Neural cell (in vitro differentiated cells): ENCODE measurements around the gene STRIP1. TPM values are rescaled to one million over a fixed set of nuclear protein-coding genes. Genes with fewer than 3 reads are reported as not detected.

Experiments
- H2AFZ ChIP-seq: fragments of 200-600, 300-800 bp; sonication (generic), shearing (Covaris generic); 2 replicates; pipeline ENCODE4 v1.6.0; 2014; ENCODE audit warnings: low read depth, mild to moderate bottlenecking, antibody characterized with exemption, low read length, moderate library complexity
- H3F3A ChIP-seq: fragments of 200-600 bp; shearing (Covaris generic); 2 replicates; pipeline ENCODE4 v1.6.1; 2016; ENCODE audit warnings: mild to moderate bottlenecking, moderate library complexity, mixed read lengths, antibody characterized with exemption, low read length; ENCODE audit not compliant: insufficient read depth, poor library complexity, severe bottlenecking
- H3K27ac ChIP-seq: fragments of 200-600, 300-800 bp; sonication (generic), shearing (Covaris generic); 2 replicates; pipeline ENCODE4 v1.5.1; 2014; ENCODE audit warnings: mild to moderate bottlenecking, low read length, moderate library complexity
- H3K27me3 ChIP-seq: fragments of 300-800, 200-600 bp; sonication (generic), shearing (Covaris generic); 2 replicates; pipeline ENCODE4 v1.6.0; 2014; ENCODE audit warnings: mild to moderate bottlenecking, low read depth, low read length, moderate library complexity; ENCODE audit not compliant: insufficient read depth
- H3K36me3 ChIP-seq: fragments of 300-800, 200-600 bp; sonication (generic), shearing (Covaris generic); 2 replicates; pipeline ENCODE4 v1.5.1; 2014; ENCODE audit warnings: mild to moderate bottlenecking, antibody characterized with exemption, low read length, moderate library complexity; ENCODE audit not compliant: insufficient read depth
- H3K4me2 ChIP-seq: fragments of 300-800, 200-600 bp; sonication (generic), shearing (Covaris generic); 2 replicates; pipeline ENCODE4 v1.6.0; 2014; ENCODE audit warnings: mild to moderate bottlenecking, low read length
- H3K4me3 ChIP-seq: fragments of 300-800, 200-600 bp; sonication (generic), shearing (Covaris generic); 2 replicates; pipeline ENCODE4 v1.5.1; 2014; ENCODE audit warnings: mild to moderate bottlenecking, low read length, moderate library complexity
- H3K79me2 ChIP-seq: fragments of 200-600 bp; shearing (Covaris generic); replicated peaks from 2 replicates; pipeline ENCODE4 v1.6.0; 2014; ENCODE audit warnings: mild to moderate bottlenecking, low read length, moderate library complexity; ENCODE audit not compliant: insufficient read depth
- H3K9ac ChIP-seq: fragments of 300-800, 200-600 bp; sonication (generic), shearing (Covaris generic); 2 replicates; pipeline ENCODE4 v1.6.1; 2016; ENCODE audit warnings: mild to moderate bottlenecking, low read length, mixed read lengths
- H3K9me2 ChIP-seq: fragments of 200-600 bp; shearing (Covaris generic); 2 replicates; pipeline ENCODE4 v1.6.1; 2016; ENCODE audit warnings: mild to moderate bottlenecking, low read length, mixed read lengths; ENCODE audit not compliant: insufficient read depth
- H3K9me3 ChIP-seq: fragments of 200-600, 300-800 bp; sonication (generic), shearing (Covaris generic); 2 replicates; pipeline ENCODE4 v1.6.1; 2016; ENCODE audit warnings: mild to moderate bottlenecking, mixed run types, low read length, moderate library complexity, mixed read lengths
- H4K20me1 ChIP-seq: fragments of 200-600 bp; shearing (Covaris generic); 2 replicates; pipeline ENCODE4 v1.6.1; 2016; ENCODE audit warnings: mild to moderate bottlenecking, mixed run types; ENCODE audit not compliant: insufficient read depth
- CTCF ChIP-seq: fragments of 450-650 bp; IDR thresholded peaks from 2 replicates; pipeline ENCODE4 v1.5.1; 2014; ENCODE audit warnings: antibody characterized with exemption, mild to moderate bottlenecking, moderate library complexity; ENCODE audit not compliant: poor library complexity, severe bottlenecking
- EP300 ChIP-seq: fragments of 450-650 bp; conservative IDR thresholded peaks from 2 replicates; pipeline ENCODE4 v1.6.1; 2014; ENCODE audit warnings: antibody characterized with exemption, mild to moderate bottlenecking, moderate library complexity; ENCODE audit not compliant: poor library complexity, severe bottlenecking
- REST ChIP-seq: IDR thresholded peaks from 2 replicates; pipeline ENCODE4 v1.6.1; 2012; ENCODE audit warnings: borderline replicate concordance
- SMC3 ChIP-seq: fragments of 450-650 bp; conservative IDR thresholded peaks from 2 replicates; pipeline ENCODE4 v1.6.1; 2014; ENCODE audit warnings: antibody characterized with exemption, mild to moderate bottlenecking, moderate library complexity; ENCODE audit not compliant: poor library complexity
- TAF1 ChIP-seq: IDR thresholded peaks from 2 replicates; pipeline ENCODE4 v1.6.1; 2012; ENCODE audit warnings: low read depth
- polyA plus RNA-seq: library from polyadenylated mRNA; depleted of rRNA; stranded (reverse); fragments of >200 nt; gene quantifications from 2 replicates; pipeline ENCODE4 v1.2.3, GENCODE V29; 2014

STRIP1 gene
- polyA plus RNA-seq, 1 donor from 2014 or later = 178 TPM

- Histone ChIP-seq H4K20me1 (no peaks in the 10 kb centered on the region), H2AFZ (no peak overlapping the region), H3K9me2 (no peaks in the 10 kb centered on the region), H3K27me3 (no peaks in the 10 kb centered on the region), H3K4me3 (no peak overlapping the region), H3K4me2 (no peak overlapping the region), H3K27ac (no peak overlapping the region), H3K79me2 (no peaks in the 10 kb centered on the region), H3K9ac (no peak overlapping the region), H3K9me3 (no peaks in the 10 kb centered on the region), H3F3A (no peaks in the 10 kb centered on the region), H3K36me3 (peaks cover 9% of the 10 kb centered on the region)
- TF ChIP-seq REST = no peak
Measured at GRCh38 chr1:110056285-110056683, 21.9 kb downstream of the STRIP1 start.

- H3K27ac ChIP-seq = no peak overlapping the region
- H3F3A ChIP-seq = no peaks in the 10 kb centered on the region
- H3K27me3 ChIP-seq = no peaks in the 10 kb centered on the region
- TF ChIP-seq CTCF = no peak
- TF ChIP-seq EP300 = no peak
- no peak for TF ChIP-seq TAF1
- H3K9me3 ChIP-seq = no peaks in the 10 kb centered on the region
- H3K79me2 ChIP-seq = no peaks in the 10 kb centered on the region
- no peaks in the 10 kb centered on the region for H4K20me1 ChIP-seq
- H3K9me2 ChIP-seq = no peaks in the 10 kb centered on the region
- no peak overlapping the region for H2AFZ ChIP-seq
- H3K36me3 ChIP-seq = peaks cover 9% of the 10 kb centered on the region
- H3K4me3 ChIP-seq = no peak overlapping the region
- H3K4me2 ChIP-seq = no peak overlapping the region
- no peak overlapping the region for H3K9ac ChIP-seq
Measured at GRCh38 chr1:110056776-110057175, 22.4 kb downstream of the STRIP1 start.

GRCh38 chr1:110057963-110058518 lies 23.6 kb downstream of the STRIP1 start:
- peaks cover 9% of the 10 kb centered on the region for H3K36me3 ChIP-seq
- no peak overlapping the region for H3K4me2 ChIP-seq
- no peaks in the 10 kb centered on the region for H3K9me2 ChIP-seq
- no peaks in the 10 kb centered on the region for H3K9me3 ChIP-seq
- no peaks in the 10 kb centered on the region for H3K79me2 ChIP-seq
- no peak overlapping the region for H3K27ac ChIP-seq
- H4K20me1 ChIP-seq = no peaks in the 10 kb centered on the region
- no peak overlapping the region for H2AFZ ChIP-seq
- H3F3A ChIP-seq = no peaks in the 10 kb centered on the region
- no peaks in the 10 kb centered on the region for H3K27me3 ChIP-seq
- TF ChIP-seq TAF1 = no peak
- no peak for TF ChIP-seq SMC3
- TF ChIP-seq CTCF = no peak
- H3K4me3 ChIP-seq = no peak overlapping the region
- H3K9ac ChIP-seq = no peak overlapping the region
